PC-3 (cell line): Measurements from ENCODE around the gene TANGO2.

Experiments
- EZH2 ChIP-seq: fragments of 300-600 bp; sonication (generic); IDR thresholded peaks from one replicate; pipeline ENCODE4 v1.6.1; 2017; ENCODE audit warnings: antibody characterized with exemption, mild to moderate bottlenecking, low read length; ENCODE audit not compliant: unreplicated experiment
- TF ChIP-seq, protein P1 (sequence below): fragments of 300-600 bp; sonication (generic); conservative IDR thresholded peaks from 2 replicates; pipeline ENCODE4 v1.5.1; 2017; ENCODE audit warnings: antibody characterized with exemption, low read depth, mild to moderate bottlenecking, low read length

DNA sequence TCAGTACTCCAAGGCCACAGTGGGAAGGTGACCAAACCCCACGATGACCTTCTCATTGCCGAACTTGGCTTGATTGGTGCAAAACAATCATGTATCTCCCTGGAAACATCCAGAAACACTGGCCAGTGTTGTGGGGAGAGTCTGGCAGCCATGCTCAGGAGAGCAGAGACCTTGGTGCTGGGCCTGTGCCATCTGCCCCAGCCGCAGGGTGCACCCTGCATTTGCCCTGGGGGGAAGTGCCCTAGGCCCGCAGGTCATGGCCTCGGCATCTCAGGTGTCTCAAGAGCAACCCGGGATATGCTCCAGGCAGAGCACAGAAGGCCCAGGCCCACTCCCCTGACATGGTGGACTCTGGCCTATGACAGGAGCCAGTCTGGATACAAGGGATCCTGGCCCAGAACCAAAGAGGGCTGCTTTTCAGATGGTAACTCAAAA, 28.0 kb upstream of the TANGO2 start:
- TF ChIP-seq, protein P1, sequence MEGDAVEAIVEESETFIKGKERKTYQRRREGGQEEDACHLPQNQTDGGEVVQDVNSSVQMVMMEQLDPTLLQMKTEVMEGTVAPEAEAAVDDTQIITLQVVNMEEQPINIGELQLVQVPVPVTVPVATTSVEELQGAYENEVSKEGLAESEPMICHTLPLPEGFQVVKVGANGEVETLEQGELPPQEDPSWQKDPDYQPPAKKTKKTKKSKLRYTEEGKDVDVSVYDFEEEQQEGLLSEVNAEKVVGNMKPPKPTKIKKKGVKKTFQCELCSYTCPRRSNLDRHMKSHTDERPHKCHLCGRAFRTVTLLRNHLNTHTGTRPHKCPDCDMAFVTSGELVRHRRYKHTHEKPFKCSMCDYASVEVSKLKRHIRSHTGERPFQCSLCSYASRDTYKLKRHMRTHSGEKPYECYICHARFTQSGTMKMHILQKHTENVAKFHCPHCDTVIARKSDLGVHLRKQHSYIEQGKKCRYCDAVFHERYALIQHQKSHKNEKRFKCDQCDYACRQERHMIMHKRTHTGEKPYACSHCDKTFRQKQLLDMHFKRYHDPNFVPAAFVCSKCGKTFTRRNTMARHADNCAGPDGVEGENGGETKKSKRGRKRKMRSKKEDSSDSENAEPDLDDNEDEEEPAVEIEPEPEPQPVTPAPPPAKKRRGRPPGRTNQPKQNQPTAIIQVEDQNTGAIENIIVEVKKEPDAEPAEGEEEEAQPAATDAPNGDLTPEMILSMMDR, result no peak
- no peak for TF ChIP-seq EZH2
